Measurements from ENCODE around the gene IGFALS. TPM values are rescaled to one million over a fixed set of nuclear protein-coding genes. Genes with fewer than 3 reads are reported as not detected.

The IGFALS gene
- polyA plus RNA-seq, 1 donor from 2014 or later: 1.2 TPM

GRCh38 chr16:1776991-1777374, 16.5 kb downstream of the IGFALS start:
- peaks cover 26% of the 10 kb centered on the region for H3K79me2 ChIP-seq (replicated peaks; ENCODE audit: insufficient read depth, low read length)
- no peaks in the 10 kb centered on the region for H3K9me2 ChIP-seq (ENCODE audit: insufficient read depth, low read length)
- H3K9ac ChIP-seq (ENCODE audit: low read length): no peak overlapping the region
- no peak overlapping the region for H3K27ac ChIP-seq (ENCODE audit: low read length)
- H3K4me3 ChIP-seq (ENCODE audit: low read length): no peak overlapping the region
- H4K20me1 ChIP-seq (ENCODE audit: insufficient read depth): peaks cover 28% of the 10 kb centered on the region
- H3K4me2 ChIP-seq (ENCODE audit: low read length): no peak overlapping the region
- no peaks in the 10 kb centered on the region for H3K36me3 ChIP-seq (ENCODE audit: insufficient read depth, low read length)
- no peak for TF ChIP-seq TAF1 (IDR thresholded peaks at IDR 0.05; ENCODE audit: low read depth)
- no peak for TF ChIP-seq RAD21 (conservative IDR thresholded peaks at IDR 0.05)
- no peak for TF ChIP-seq EP300 (conservative IDR thresholded peaks at IDR 0.05; ENCODE audit: poor library complexity, severe bottlenecking)
- no peak for TF ChIP-seq MXI1 (conservative IDR thresholded peaks at IDR 0.05; ENCODE audit: poor library complexity, severe bottlenecking)
- TF ChIP-seq, protein P1, sequence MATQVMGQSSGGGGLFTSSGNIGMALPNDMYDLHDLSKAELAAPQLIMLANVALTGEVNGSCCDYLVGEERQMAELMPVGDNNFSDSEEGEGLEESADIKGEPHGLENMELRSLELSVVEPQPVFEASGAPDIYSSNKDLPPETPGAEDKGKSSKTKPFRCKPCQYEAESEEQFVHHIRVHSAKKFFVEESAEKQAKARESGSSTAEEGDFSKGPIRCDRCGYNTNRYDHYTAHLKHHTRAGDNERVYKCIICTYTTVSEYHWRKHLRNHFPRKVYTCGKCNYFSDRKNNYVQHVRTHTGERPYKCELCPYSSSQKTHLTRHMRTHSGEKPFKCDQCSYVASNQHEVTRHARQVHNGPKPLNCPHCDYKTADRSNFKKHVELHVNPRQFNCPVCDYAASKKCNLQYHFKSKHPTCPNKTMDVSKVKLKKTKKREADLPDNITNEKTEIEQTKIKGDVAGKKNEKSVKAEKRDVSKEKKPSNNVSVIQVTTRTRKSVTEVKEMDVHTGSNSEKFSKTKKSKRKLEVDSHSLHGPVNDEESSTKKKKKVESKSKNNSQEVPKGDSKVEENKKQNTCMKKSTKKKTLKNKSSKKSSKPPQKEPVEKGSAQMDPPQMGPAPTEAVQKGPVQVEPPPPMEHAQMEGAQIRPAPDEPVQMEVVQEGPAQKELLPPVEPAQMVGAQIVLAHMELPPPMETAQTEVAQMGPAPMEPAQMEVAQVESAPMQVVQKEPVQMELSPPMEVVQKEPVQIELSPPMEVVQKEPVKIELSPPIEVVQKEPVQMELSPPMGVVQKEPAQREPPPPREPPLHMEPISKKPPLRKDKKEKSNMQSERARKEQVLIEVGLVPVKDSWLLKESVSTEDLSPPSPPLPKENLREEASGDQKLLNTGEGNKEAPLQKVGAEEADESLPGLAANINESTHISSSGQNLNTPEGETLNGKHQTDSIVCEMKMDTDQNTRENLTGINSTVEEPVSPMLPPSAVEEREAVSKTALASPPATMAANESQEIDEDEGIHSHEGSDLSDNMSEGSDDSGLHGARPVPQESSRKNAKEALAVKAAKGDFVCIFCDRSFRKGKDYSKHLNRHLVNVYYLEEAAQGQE (IDR thresholded peaks at IDR 0.05; ENCODE audit: borderline replicate concordance): no peak
- TF ChIP-seq SMC3 (conservative IDR thresholded peaks at IDR 0.05; ENCODE audit: poor library complexity): no peak
- no peak for TF ChIP-seq EZH2 (IDR thresholded peaks at IDR 0.05; ENCODE audit: borderline replicate concordance, insufficient read depth, low read length, poor library complexity, severe bottlenecking)
- TF ChIP-seq, protein P2, sequence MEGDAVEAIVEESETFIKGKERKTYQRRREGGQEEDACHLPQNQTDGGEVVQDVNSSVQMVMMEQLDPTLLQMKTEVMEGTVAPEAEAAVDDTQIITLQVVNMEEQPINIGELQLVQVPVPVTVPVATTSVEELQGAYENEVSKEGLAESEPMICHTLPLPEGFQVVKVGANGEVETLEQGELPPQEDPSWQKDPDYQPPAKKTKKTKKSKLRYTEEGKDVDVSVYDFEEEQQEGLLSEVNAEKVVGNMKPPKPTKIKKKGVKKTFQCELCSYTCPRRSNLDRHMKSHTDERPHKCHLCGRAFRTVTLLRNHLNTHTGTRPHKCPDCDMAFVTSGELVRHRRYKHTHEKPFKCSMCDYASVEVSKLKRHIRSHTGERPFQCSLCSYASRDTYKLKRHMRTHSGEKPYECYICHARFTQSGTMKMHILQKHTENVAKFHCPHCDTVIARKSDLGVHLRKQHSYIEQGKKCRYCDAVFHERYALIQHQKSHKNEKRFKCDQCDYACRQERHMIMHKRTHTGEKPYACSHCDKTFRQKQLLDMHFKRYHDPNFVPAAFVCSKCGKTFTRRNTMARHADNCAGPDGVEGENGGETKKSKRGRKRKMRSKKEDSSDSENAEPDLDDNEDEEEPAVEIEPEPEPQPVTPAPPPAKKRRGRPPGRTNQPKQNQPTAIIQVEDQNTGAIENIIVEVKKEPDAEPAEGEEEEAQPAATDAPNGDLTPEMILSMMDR (IDR thresholded peaks at IDR 0.05; ENCODE audit: poor library complexity, severe bottlenecking): no peak
- TF ChIP-seq POLR2AphosphoS5 (IDR thresholded peaks at IDR 0.05): no peak
- no peaks in the 10 kb centered on the region for H3K27me3 ChIP-seq (ENCODE audit: insufficient read depth, low read depth, low read length)
- H3F3A ChIP-seq (ENCODE audit: insufficient read depth, low read length, poor library complexity, severe bottlenecking): no peaks in the 10 kb centered on the region
- no peak overlapping the region for H2AFZ ChIP-seq (ENCODE audit: low read depth, low read length)
- no peaks in the 10 kb centered on the region for H3K9me3 ChIP-seq (ENCODE audit: low read length)

GRCh38 chr16:1776672-1776955, 16.9 kb downstream of the IGFALS start:
- Histone ChIP-seq H4K20me1 (ENCODE audit: insufficient read depth) (peaks cover 28% of the 10 kb centered on the region), H3K9me3 (ENCODE audit: low read length) (no peaks in the 10 kb centered on the region), H3K27ac (ENCODE audit: low read length) (no peak overlapping the region), H2AFZ (ENCODE audit: low read depth, low read length) (no peak overlapping the region), H3K27me3 (ENCODE audit: insufficient read depth, low read depth, low read length) (no peaks in the 10 kb centered on the region), H3F3A (ENCODE audit: insufficient read depth, low read length, poor library complexity, severe bottlenecking) (no peaks in the 10 kb centered on the region), H3K9me2 (ENCODE audit: insufficient read depth, low read length) (no peaks in the 10 kb centered on the region), H3K4me3 (ENCODE audit: low read length) (no peak overlapping the region), H3K79me2 (replicated peaks; ENCODE audit: insufficient read depth, low read length) (peaks cover 23% of the 10 kb centered on the region), H3K4me2 (ENCODE audit: low read length) (no peak overlapping the region), H3K9ac (ENCODE audit: low read length) (no peak overlapping the region), H3K36me3 (ENCODE audit: insufficient read depth, low read length) (no peaks in the 10 kb centered on the region)
- TF ChIP-seq TAF1 (IDR thresholded peaks at IDR 0.05; ENCODE audit: low read depth): no peak
- no peak for TF ChIP-seq EZH2 (IDR thresholded peaks at IDR 0.05; ENCODE audit: borderline replicate concordance, insufficient read depth, low read length, poor library complexity, severe bottlenecking)
- no peak for TF ChIP-seq EP300 (conservative IDR thresholded peaks at IDR 0.05; ENCODE audit: poor library complexity, severe bottlenecking)
- no peak for TF ChIP-seq MXI1 (conservative IDR thresholded peaks at IDR 0.05; ENCODE audit: poor library complexity, severe bottlenecking)
- TF ChIP-seq RAD21 (conservative IDR thresholded peaks at IDR 0.05): no peak
- no peak for TF ChIP-seq SMC3 (conservative IDR thresholded peaks at IDR 0.05; ENCODE audit: poor library complexity)
- no peak for TF ChIP-seq POLR2AphosphoS5 (IDR thresholded peaks at IDR 0.05)
- TF ChIP-seq, protein P2 (IDR thresholded peaks at IDR 0.05; ENCODE audit: poor library complexity, severe bottlenecking): no peak
- TF ChIP-seq, protein P1 (IDR thresholded peaks at IDR 0.05; ENCODE audit: borderline replicate concordance): no peak

All from neural cell (in vitro differentiated cells).